Tibial nerve (tissue), 4 donors: ENCODE results near the gene PTPRE. TPM values are rescaled to one million over a fixed set of nuclear protein-coding genes. Genes with fewer than 3 reads are reported as not detected.

Experiments
- DNase-seq, 2 donors: peaks; one replicate each; pipeline ENCODE4 v3.0.0-alpha.2; 2019; ENCODE audit warnings: low spot score in 2 of 2
- H3K27ac ChIP-seq, 4 donors: fragments of 200-600 bp; sonication (generic) in 3 of 4; one replicate each; pipeline ENCODE4 v1.5.1; 2017 to 2019; ENCODE audit warnings: mild to moderate bottlenecking in 1 of 4
- H3K27me3 ChIP-seq, 2 donors: fragments of 200-600 bp; sonication (generic) in 1 of 2; one replicate each; pipeline versions ENCODE4 v1.5.1 to v1.6.0; 2017 to 2019
- H3K36me3 ChIP-seq, 3 donors: fragments of 200-600 bp; sonication (generic); one replicate each; pipeline ENCODE4 v1.5.1; 2018 to 2019
- H3K4me1 ChIP-seq, 4 donors: fragments of 200-600 bp; sonication (generic) in 3 of 4; one replicate each; pipeline ENCODE4 v1.5.1; 2017 to 2019
- H3K4me3 ChIP-seq, 4 donors: fragments of 200-600 bp; sonication (generic) in 3 of 4; one replicate each; pipeline ENCODE4 v1.5.1; 2017 to 2019; ENCODE audit warnings: mild to moderate bottlenecking in 1 of 4, moderate library complexity in 1 of 4
- H3K9me3 ChIP-seq, 4 donors: fragments of 200-600 bp; sonication (generic) in 3 of 4; one replicate each; pipeline ENCODE4 v1.5.1; 2017 to 2019
- EP300 ChIP-seq, 2 donors: sonication (generic); formaldehyde crosslinking; IDR thresholded peaks; one replicate each; pipeline ENCODE4 v1.6.1; 2017; ENCODE audit warnings: antibody characterized with exemption in 2 of 2, mild to moderate bottlenecking in 1 of 2
- POLR2A ChIP-seq, 2 donors: fragments of 450-650 bp; IDR thresholded peaks; one replicate each; pipeline ENCODE4 v1.6.1; 2017; ENCODE audit warnings: antibody characterized with exemption in 2 of 2, mild to moderate bottlenecking in 2 of 2, moderate library complexity in 2 of 2
- WGBS, 2 donors: methylation state at CpG; one replicate each; pipeline ENCODE4 v1.1.5; 2018; 5-methylcytosine and 5-hydroxymethylcytosine counted together
- total RNA-seq, 4 donors: library from RNA; depleted of rRNA; stranded (reverse); fragments of >200 nt; gene quantifications; one replicate each; pipeline ENCODE4 v1.1.0, GENCODE V29; 2016
- TF ChIP-seq, protein P1 (sequence below), 5 experiments: fragments of 200-600 bp in 3 of 5; fragments of 450-650 bp in 2 of 5; sonication (generic) in 3 of 5; IDR thresholded peaks; one replicate each; pipeline ENCODE4 v1.5.1; 2016 to 2019; ENCODE audit warnings: antibody characterized with exemption in 5 of 5, mild to moderate bottlenecking in 3 of 5, moderate library complexity in 2 of 5

The PTPRE gene
- total RNA-seq, 4 donors from 2014 or later, result 19.0 to 38.1 (median 25.8) TPM

DNA sequence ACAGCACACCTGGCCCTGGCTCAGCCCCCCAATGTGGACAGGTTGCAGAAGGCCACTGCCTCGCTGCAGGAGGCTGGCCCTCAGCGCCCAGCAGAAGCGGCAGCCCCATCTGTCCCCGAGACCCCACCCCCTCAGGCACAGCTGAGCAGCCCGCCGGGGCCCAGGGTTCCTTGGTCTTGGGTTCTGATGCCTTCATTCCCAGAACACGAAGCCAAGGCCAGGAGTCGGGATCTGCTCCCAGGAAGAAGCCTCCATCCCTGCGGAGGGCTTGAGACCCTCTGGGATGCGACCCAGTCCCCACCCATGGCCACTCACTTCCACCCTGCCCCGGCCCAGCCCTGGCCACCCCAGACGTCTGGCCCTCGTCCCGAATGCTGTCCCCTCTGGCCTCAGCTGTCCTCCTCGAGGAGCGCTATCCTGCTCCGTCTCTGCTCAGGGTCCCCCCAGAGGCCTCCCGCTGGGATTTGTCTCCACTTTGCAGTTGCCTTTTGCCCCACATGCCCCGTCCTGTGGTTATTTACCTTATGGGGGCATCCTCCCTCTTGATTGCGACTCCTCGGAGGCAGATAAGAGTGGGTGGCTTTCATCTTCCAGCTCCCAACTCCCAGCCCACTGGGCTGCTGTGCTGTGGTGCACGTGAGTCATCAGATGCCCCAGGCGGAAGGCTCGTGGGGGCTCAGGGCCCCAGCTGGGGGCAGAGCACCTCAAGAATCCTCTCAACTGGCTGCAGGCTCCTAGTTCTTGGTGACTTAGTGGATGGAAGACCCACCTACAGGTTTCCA is 121.8 kb downstream of the PTPRE start:
- Histone ChIP-seq H3K27ac (peak overlapping the region in 2 of 4 donors; percentile 48 to 58), H3K4me1 (peaks cover 0 to 7% (median 0%) of the 10 kb centered on the region in 4 donors), H3K36me3 (no peaks in the 10 kb centered on the region), H3K4me3 (no peak overlapping the region), H3K27me3 (no peaks in the 10 kb centered on the region), H3K9me3 (no peaks in the 10 kb centered on the region)
- WGBS, 2 donors, result 81 to 84% methylated on average over 21 to 24 of the region's 24 CpGs
- TF ChIP-seq POLR2A (IDR thresholded peaks at IDR 0.05), result no peak
- TF ChIP-seq, protein P1, sequence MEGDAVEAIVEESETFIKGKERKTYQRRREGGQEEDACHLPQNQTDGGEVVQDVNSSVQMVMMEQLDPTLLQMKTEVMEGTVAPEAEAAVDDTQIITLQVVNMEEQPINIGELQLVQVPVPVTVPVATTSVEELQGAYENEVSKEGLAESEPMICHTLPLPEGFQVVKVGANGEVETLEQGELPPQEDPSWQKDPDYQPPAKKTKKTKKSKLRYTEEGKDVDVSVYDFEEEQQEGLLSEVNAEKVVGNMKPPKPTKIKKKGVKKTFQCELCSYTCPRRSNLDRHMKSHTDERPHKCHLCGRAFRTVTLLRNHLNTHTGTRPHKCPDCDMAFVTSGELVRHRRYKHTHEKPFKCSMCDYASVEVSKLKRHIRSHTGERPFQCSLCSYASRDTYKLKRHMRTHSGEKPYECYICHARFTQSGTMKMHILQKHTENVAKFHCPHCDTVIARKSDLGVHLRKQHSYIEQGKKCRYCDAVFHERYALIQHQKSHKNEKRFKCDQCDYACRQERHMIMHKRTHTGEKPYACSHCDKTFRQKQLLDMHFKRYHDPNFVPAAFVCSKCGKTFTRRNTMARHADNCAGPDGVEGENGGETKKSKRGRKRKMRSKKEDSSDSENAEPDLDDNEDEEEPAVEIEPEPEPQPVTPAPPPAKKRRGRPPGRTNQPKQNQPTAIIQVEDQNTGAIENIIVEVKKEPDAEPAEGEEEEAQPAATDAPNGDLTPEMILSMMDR (IDR thresholded peaks at IDR 0.05), result no peak
- TF ChIP-seq EP300 (IDR thresholded peaks at IDR 0.05), result no peak
- DNase-seq, result no peak

DNA sequence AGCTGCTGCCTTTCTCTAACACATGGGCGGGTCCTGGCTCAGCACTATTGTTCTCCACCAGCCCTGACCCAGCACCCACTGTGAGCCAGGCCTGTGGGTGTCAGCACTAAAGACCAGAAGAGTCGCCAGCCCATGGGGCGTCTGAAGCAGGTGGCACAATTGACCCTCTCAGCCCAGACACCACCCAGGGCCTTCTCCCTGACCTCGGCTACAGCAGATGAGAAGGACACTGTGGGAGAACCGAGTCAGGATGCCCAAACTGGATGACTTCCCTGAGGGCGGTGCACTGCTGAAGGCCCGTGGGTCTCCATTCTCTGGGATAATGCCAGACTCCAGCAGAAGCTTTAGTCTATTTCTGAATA is 122.4 kb downstream of the PTPRE start:
- no peak for TF ChIP-seq EP300 (IDR thresholded peaks at IDR 0.05)
- TF ChIP-seq, protein P1 (IDR thresholded peaks at IDR 0.05), result no peak
- no peak for TF ChIP-seq POLR2A (IDR thresholded peaks at IDR 0.05)
- peaks cover 0 to 7% (median 0%) of the 10 kb centered on the region in 4 donors for H3K4me1 ChIP-seq
- no peaks in the 10 kb centered on the region for H3K9me3 ChIP-seq
- no peaks in the 10 kb centered on the region for H3K36me3 ChIP-seq
- DNase-seq, result no peak
- H3K27ac ChIP-seq, result peak overlapping the region in 2 of 4 donors; percentile 48 to 58
- no peaks in the 10 kb centered on the region for H3K27me3 ChIP-seq
- WGBS, 2 donors, result 44 to 48% methylated on average over 4 to 7 of the region's 7 CpGs
- no peak overlapping the region for H3K4me3 ChIP-seq

DNA sequence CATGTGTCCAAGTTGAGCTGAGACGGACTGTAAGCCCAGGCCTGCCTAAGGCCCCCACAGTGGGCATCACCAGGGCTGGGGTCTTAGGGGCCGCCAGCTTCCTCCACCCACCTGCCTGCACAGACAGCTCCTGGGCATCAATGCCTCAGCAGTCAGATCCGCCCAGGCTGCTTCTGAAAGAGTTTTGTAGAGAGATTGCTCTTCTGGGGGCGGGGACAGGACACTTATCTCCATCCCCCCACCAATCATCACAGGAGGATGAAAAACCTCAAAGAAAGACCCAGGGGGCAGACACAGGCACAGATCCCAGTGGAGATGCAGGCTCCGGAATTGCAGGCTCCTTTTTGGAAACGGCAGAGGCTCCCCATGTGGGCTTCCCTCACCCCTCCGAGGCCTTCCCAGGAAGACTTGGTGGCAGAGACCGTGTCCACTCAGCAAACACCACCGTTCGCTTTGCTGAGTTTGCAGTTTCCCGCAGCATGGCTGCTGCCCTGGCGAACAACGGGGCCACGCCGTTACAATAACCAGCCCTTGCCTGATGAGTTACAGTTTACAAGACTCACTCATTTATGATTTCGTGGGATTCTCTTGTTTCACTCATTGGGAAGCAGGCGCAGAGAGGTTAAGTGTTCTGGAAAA is 122.9 kb downstream of the PTPRE start:
- TF ChIP-seq POLR2A (IDR thresholded peaks at IDR 0.05) (no peak), EP300 (IDR thresholded peaks at IDR 0.05) (no peak)
- TF ChIP-seq, protein P1 (IDR thresholded peaks at IDR 0.05), result no peak
- no peak for DNase-seq

DNA sequence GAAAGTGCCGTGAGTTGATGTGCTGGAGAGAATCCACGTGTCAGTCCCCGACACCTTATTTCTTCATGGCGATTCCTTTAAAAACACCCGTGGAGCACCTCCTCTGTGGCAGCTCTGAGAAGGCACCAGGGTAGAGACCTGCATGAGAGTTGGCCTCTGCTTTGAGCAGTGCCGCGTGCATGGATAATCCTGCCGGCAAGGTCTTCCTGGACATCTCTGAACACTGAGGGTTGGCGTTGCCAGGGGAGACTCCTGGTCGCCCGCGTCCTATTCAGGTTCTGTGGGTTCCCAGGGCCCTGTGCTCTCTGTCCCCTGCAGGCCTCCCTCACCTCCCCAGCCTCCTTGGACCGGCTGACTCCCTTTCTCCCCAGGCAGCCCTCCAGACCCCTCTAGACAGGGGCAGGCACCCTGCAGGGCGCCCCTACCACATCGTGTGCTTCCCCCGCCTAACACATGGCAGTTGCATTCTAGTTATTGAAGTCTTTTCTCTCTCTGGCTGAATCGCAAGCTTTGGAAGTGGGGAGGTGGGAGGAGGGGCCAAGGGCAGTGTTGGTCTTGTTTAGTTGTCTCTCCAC is 123.7 kb downstream of the PTPRE start:
- Histone ChIP-seq H3K4me1 (peaks cover 0 to 7% (median 0%) of the 10 kb centered on the region in 4 donors), H3K36me3 (no peaks in the 10 kb centered on the region), H3K27ac (no peak overlapping the region), H3K4me3 (no peak overlapping the region), H3K9me3 (no peaks in the 10 kb centered on the region), H3K27me3 (no peaks in the 10 kb centered on the region)
- no peak for DNase-seq
- TF ChIP-seq EP300 (IDR thresholded peaks at IDR 0.05) (no peak), POLR2A (IDR thresholded peaks at IDR 0.05) (no peak)
- TF ChIP-seq, protein P1 (IDR thresholded peaks at IDR 0.05), result no peak
- 84 to 85% methylated on average over 17 of the region's 17 CpGs for WGBS, 2 donors

More for the DNA sequence above, 122.9 kb downstream of the PTPRE start:
- Histone ChIP-seq H3K4me1 (peaks cover 0 to 7% (median 0%) of the 10 kb centered on the region in 4 donors), H3K27me3 (no peaks in the 10 kb centered on the region), H3K9me3 (no peaks in the 10 kb centered on the region), H3K27ac (peak overlapping the region in 2 of 4 donors; percentile 48 to 58), H3K4me3 (no peak overlapping the region), H3K36me3 (no peaks in the 10 kb centered on the region)
- 54 to 67% methylated on average over 15 to 17 of the region's 17 CpGs for WGBS, 2 donors

DNA sequence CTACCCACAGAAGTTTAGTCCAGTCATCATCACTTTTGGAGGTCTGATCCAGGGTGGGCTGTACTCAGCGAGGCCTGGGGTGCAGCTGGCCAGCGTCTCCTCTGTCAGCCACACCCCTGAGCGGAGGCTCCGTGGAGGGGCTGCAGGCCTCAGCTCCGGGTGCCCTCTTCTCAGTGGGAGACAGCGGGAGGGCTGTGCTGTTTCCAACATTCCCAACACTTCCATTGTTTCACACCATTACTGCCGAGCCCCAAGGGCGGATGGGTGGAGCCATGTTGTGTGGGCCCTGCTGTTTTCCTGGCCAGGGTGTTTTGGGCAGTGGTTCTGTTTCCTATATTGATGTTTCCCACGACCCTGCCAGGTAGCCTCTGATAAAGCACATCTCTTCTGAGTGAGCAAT is 124.3 kb downstream of the PTPRE start:
- no peak for DNase-seq

More for the DNA sequence above, 124.3 kb downstream of the PTPRE start:
- WGBS, 2 donors, result 69 to 71% methylated on average over 9 of the region's 9 CpGs
- Histone ChIP-seq H3K9me3 (no peaks in the 10 kb centered on the region), H3K27me3 (no peaks in the 10 kb centered on the region), H3K27ac (no peak overlapping the region), H3K4me1 (peaks cover 0 to 7% (median 0%) of the 10 kb centered on the region in 4 donors), H3K36me3 (no peaks in the 10 kb centered on the region), H3K4me3 (no peak overlapping the region)
- no peak for TF ChIP-seq EP300 (IDR thresholded peaks at IDR 0.05)
- no peak for TF ChIP-seq POLR2A (IDR thresholded peaks at IDR 0.05)
- TF ChIP-seq, protein P1 (IDR thresholded peaks at IDR 0.05), result no peak
